T-helper 2 cell treated with Interferon-gamma antibody and Interleukin-4, amounts not matched to agents 100 ng/mL and 5 ng/mL, for 36 hours (primary cell): ENCODE results near the gene DFFA. TPM values are rescaled to one million over a fixed set of nuclear protein-coding genes. Genes with fewer than 3 reads are reported as not detected.

Source experiments
- intact Hi-C: fragments of 100-400 bp; cut with micrococcal nuclease; formaldehyde crosslinking; loops from one replicate; pipeline ENCODE4 v1.15.1; 2023
- total RNA-seq: library from RNA; stranded (reverse); gene quantifications from 2 replicates; pipeline ENCODE4 v1.2.3, GENCODE V29; 2022

Gene DFFA, protein sequence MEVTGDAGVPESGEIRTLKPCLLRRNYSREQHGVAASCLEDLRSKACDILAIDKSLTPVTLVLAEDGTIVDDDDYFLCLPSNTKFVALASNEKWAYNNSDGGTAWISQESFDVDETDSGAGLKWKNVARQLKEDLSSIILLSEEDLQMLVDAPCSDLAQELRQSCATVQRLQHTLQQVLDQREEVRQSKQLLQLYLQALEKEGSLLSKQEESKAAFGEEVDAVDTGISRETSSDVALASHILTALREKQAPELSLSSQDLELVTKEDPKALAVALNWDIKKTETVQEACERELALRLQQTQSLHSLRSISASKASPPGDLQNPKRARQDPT
- 36.2 and 36.4 TPM in 2 replicates for total RNA-seq

DNA sequence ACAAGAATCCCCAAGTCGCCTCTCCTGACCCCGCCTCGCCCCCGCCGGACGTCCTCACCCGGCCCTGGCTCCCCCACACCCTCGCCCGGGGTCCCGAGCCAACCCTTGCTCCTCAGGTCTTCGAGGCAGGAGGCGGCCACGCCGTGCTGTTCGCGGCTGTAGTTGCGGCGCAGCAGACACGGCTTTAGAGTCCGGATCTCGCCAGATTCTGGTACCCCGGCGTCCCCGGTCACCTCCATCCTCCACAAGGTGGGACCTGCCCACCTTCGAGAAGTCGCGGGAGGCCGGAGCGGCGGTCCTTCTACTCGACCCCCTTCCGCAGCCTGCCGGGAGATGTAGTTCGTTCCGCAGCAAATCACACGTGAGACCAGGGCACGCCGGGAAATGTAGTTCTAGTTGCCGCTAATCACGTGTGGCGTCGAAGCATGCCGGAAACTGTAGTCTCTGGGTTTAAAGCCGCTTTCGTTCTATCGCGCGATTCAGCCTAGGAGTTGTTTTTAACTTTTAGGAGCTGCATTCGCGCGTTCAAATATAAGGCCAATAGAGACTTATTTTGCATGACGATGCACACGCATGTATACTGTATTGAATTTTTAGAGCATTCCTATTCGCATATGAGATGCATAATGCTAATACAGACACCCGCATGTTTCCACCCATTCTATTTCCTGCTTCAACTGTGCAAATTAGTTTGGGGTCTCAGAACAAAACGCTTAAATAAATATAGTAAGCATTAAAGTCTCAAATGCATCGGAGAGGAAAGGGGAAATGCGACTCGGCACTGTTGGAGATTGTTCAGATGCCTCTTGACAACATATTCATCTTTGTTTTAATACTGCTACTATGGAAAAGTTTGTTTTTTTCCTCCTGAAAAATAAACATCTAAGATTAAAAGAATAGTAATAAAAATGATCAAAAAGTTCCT lies at the start of gene DFFA:
Gene DFFA (minus strand): TSS at position 310 of the 925 bp plus-strand sequence. CDS start 71 bp downstream, at position 239.
- intact Hi-C loops: loop anchor here (1.0 to 5.0 kb wide), 6 partner anchors 22 to 1510 kb away; partner anchors contain the start of genes CENPS, MFN2 and TARDBP

DNA sequence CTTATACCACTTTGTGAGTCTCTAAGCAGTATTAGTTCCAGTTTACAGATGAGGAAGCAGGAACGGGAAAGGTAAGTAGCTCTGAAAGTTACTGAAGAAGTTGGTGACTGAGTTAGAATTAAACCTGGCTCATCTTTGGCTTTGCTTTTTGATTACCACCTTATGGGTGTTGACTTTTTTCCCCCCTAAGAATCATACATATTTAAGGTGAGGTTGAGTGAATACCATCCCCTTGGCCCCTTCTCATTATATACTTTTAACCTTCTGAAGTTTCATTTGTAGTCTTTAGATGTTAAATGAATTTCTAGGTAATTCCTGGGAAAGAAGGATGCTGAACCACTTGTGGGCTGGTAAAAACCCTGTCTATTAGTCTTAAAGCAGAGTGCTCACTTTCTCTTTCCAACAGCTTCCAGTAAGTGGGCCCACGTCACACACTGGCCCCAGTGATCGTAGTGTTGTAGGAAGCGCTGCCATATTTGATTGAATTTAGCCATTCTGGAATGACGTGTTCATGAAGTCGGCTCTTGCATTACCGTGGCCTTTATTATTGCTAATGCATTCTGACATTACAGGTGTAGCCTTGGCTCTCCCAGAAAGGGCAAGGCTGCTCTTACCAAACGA lies 49.3 kb upstream of the DFFA start:
- intact Hi-C loops: no loop called here

DNA sequence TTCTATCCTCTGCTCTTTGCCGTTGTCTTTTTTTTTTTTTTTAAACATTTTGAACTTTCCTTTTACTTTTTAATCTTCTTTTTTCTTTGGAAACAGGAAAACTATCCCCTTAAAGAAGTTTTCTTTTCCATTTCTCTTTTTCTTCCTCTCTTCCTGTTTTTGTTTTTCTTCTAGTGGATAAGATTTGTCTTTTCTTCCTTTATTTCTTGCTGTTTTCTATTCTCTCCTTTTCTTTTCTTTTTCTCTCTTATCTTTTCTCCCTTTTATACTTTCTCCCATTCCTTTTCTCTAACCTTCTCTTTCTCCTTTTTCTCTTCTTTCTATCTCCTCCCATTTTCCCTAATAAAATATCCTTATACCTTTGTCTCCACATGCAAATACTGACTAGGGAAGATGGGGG lies 48.6 kb upstream of the DFFA start:
- intact Hi-C loops: no loop called here

DNA sequence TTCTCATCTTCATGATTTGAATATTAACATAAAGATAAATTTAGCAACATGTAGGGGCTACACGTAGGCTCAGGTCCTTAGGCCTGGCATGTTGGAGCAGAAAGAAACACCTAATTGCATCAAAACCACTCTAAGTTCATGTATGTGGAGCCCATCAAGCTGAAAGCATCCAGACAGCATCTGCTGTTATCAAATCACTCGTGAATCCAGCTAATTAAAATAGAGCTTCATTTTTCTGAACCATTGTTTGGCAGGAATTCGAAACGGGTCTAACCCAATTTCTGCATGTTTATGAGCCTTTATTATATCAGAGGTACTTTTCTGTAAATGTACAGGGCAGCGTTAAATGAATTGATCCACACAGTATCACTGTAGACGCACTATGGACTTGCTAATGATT lies 48.2 kb upstream of the DFFA start:
- intact Hi-C loops: no loop called here

DNA sequence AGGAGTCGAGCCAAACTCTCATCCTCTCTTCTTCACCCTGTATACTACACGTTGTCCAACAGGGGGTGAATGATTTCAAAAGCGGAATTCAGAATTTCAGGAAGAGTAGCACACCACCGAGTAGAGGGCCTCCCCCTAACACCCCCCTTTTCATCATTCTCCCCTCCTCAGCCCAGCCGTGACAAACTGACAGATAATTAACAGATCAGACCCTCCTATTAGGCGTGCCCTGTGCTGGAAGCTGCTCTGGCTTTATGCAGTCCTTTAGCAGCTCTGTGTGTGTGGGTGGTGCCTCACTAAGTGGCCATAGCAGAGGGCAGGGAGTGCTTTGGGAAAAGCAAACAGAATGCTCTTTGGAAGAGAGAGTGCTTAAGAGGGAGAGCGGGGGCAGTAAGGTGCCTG lies 46.7 kb upstream of the DFFA start:
- intact Hi-C loops: no loop called here

DNA sequence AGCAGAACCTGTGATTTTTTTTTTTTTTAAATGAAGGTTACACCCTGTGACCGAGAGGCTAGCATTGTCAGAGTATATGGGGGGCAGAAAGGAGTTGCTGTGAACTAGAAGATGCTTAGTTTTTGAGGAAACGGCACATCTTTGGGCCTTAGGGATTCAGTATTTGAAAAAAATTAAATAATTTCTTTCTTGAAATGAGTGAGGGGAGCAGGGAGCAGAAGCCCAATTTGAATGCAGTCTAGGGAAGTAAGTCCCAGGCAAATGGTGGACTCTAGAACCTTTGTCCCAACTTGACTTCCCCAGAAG lies 45.3 kb upstream of the DFFA start:
- intact Hi-C loops: no loop called here

DNA sequence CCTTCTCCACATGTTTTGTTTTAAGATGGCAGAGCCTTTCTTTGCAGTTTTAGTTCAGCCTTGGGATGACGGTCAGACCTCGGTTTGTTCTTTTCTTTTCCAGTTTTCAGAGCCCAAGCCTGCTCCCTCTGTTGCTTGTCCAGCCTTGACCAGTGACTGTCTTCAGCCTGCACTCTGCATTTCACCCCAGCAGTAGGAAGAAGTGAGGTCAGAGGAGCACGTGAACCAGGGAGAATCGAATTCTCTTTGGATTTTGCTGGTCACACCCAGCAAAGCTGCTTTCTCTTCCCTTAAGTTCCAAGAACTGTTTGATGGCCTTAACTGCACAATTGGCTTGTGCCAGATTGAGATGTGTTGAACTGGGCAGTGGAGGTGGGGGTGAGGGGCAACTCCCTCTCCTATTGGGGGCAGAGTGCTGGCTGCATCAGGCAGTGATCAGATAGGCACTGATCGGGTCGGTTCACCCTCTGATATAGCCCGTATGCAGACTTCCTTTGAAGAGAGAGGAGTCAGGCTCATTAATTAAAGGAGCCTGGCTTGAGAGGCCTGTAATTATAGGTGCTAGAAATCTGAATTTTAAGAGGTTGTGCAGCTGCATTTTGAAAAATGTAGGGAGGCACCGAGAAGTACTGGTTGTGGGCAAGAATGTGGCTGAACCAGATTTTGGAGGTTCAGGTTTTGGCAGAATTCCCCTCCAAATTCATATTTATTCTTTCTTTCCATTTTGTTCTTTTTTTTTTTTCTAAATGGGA lies 44.8 kb upstream of the DFFA start:
- intact Hi-C loops: no loop called here

DNA sequence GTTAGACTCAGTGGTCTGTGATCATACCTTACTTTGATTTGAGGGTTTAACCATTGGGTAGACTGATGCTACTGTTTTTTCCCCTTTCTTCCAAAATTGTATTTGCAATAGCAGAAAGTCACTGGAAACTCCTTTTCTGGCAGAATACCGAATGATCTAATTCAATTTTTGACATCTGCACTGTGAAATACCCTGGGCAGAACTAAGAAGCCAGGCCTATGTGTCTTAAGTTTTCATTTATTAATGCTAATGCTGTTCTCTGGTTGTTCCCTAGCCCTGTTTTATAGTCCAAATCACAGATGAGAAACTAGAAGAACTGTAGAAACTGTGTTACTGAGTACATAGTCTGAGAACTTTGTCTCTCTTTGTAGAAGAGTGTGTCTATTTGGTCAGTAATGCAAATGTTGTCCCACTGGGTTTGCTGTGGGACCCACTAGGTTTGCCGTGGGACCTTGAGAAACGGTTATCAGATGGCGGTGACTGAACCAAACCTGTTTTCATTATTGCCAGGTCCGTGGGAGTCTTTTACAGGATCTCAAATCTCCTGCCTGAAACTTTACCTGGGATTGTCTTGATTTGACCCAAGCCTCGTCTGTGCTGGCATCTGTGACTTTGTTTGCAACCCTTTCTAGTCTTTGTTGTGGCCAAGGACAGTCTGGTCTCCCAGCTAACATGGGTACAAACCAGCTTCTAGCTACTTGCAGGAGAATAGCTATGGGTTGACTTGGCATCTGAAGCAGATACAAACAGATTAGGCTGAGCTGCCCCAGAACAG lies 43.8 kb upstream of the DFFA start:
- intact Hi-C loops: no loop called here

DNA sequence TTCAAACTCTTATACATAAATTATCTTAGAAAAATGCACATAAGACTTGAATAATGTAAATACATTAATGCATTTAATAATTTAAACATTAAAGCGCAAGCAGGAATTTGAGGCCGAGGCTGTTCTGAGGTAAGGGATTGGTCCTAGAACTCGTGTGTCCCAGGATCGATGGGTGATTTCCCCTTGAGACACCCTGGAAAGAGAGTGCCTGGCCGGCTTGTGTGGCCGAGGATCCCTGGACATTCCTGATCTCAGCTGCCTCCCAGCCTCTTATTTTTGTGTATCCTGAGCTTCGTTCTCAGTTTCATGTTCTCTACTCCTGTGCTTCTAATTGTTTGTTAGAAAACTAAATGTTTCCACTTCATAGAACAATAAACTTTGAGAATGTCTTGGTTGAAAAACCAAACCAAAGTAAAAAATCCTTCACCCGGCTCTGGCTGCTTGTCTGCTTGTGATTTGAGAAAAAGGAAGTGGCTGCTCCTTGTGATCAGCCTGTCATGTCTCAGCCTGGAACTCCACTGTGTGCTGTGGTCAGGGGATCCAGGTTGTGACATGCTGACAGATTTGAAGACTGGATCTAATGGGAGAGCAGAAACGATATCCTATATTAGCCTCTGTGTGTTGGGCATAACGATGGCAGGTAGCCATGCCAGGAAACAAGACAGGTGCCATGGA lies 43.1 kb upstream of the DFFA start:
- intact Hi-C loops: no loop called here

DNA sequence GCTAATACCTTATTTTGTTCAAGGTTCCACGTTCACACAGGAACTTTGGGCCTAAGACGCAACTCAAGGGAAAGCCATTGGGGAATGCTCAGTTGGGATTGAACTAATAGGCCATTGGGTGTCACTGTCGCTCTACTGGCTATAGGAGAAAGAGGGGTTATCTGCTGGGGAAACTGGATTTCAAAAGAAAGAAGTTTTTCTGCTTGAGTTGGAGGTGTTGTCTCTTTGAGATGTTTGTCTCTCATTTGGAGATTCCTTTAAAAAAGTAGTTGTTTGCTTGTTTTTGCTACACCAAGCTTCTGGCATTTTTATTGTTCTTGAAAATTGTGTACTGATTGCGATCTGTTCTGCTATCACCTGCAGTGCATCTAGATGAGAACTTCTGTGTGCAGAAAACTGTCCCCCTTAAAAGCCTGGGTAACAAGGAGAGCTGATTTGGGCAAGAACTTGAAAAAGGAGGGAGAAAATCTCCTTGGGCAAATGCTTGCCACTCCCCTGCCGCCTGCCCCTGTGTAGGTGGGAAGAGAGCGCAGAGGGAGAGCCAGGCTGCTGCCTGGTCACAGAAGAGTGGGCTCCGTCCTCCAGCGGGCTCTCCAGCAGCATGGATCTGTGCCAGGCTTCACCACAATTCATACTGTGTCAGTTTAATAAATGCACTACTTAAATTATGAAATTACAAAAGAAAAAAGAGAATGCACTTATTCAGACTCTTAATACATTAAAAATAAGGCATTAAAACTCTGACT lies 42.3 kb upstream of the DFFA start:
- intact Hi-C loops: loop anchor here (5.0 kb wide), 1 partner anchor 428 kb away; no protein-coding TSS in a partner anchor

DNA sequence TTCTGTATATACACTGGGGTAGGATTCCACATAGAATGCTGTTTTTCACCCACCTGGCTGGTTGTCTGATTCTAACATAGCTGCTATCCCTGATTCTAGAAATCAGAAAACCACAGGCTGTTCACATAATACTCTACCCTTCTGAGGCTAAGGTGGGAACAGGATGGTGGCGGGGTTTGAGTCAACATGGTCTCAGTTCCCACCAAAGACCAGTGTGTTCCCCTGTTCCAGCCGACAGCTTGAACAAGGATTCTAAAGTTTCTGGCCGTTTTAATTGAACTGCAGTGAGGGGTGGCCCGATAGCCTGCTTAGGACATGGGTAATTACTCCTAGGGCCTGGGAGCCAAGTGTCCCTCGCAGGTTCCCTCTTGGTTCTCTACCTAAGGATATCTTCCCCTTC lies 40.9 kb upstream of the DFFA start:
- intact Hi-C loops: loop anchor here (5.0 kb wide), 1 partner anchor 429 kb away; no protein-coding TSS in a partner anchor

DNA sequence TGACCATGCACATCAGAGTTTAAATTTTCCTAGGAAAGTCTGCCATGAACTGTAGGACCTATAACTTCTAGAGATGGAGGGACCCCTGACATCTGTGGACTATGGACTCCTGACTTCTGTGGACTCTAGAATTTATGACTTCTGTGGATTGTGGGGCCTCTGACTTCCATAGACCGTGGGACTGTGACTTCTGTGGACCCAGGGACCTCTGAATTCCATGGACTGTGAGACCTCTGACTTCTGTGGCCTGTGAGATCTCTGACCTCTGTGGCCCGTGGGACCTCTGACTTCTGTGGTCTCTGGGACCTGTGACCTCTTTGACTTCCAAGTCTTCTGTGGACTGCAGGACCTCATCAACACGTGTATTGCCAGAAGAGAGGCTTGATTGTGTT lies 39.2 kb upstream of the DFFA start:
- intact Hi-C loops: loop anchor here (1.0 to 5.0 kb wide), 4 partner anchors 16 to 431 kb away; partner anchors contain the start of gene PEX14

DNA sequence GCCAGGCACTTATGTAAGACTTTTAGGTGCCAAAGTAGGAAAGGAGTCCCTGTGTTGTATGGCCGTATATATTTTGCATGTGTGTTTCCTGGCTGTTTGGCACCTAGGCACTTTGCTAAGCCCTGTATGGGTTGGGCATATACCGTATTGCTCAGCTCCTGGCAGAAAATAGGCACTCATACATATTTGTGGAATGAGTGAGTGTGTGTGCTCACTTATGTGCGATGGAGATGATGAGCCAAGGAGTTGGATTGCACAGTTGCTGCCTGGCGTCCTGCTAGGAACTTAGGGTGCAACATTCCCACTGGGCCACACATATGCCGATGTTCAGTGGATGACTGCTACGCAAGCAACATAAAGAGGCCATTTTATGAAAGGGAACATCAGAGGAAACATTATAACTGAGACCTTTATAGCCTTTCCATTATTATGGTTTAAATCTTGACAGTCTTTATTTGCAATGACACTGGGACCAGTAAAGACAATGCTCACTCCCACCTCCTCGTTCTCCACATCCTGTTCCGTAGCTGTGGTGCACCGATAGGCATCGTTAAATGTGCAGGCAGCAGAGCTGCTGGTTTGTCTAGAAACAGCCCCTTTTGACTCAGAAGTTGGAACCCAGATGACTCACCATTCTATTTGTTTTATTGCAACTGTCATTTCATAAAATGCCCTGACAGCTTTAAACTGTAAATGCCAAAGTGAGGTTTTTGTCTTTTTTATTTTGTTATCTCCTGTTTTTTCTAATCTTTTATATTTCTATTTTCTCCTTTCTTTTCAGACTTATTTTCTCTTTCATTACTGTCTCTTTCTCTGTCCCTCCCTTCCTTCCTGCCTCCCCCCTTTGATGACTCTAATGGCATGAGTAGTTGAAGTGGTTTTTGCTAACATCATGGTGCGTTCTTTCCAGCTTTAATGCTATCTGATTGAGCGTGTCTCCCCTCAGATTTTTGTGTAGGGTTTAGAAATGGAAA lies 38.5 kb upstream of the DFFA start:
- intact Hi-C loops: loop anchor here (1.0 to 5.0 kb wide), 4 partner anchors 16 to 431 kb away; partner anchors contain the start of gene PEX14

DNA sequence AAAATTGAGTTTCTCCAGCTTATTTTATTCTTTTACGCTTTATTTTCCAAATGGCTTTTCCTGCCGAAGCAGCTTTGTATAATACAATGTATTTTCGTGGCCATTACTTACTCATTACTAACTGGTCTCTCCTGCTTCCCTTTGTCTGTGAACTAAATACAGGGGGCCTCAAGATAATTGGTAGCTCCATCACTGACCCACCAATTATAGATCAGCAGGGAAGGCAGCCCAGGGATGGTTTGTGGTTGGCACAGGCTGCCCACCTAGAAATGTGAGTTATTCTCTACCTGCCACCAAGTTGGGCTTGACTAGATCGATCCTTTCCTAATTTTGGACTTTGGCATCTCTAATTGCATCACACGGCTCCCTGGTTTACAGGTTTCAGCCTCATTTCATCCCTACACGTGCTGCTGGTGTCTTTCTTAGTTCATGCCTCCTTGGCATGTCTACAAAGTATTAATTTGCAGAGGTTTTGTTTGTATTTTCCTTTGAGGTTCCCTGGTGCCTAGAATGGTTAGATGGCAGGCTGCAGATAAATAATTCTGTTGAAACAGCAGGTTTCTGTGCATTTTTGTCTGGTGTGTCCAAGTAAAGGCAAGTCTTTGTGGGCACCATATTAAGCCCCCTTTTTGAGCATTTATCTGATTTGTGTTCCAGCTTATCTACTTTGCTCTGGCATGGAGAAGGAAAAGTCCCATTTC lies 37.6 kb upstream of the DFFA start:
- intact Hi-C loops: loop anchor here (2.0 to 5.0 kb wide), 2 partner anchors 183 to 432 kb away; no protein-coding TSS in a partner anchor

DNA sequence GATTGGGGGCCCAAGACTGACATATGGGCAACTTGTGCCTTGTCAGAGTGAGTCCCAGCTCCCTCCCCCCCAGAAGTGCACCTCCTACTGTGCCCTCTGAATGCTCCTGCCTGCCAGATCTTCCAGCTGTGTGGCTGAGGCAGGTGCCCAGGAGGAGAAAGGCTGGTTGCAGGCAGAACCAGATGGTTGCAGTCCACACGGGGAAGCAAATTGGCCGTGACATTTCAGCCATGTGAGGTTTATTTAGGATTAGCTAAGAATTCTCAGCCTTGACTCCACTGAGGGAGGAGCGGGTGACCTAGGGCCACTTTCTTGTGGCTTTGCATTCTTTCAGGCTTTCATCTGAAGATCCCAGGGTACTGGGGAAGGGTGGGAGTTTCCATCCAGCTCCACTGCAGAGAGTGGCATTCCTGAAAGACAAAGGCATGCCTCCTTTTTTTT lies 36.2 kb upstream of the DFFA start:
- intact Hi-C loops: no loop called here

DNA sequence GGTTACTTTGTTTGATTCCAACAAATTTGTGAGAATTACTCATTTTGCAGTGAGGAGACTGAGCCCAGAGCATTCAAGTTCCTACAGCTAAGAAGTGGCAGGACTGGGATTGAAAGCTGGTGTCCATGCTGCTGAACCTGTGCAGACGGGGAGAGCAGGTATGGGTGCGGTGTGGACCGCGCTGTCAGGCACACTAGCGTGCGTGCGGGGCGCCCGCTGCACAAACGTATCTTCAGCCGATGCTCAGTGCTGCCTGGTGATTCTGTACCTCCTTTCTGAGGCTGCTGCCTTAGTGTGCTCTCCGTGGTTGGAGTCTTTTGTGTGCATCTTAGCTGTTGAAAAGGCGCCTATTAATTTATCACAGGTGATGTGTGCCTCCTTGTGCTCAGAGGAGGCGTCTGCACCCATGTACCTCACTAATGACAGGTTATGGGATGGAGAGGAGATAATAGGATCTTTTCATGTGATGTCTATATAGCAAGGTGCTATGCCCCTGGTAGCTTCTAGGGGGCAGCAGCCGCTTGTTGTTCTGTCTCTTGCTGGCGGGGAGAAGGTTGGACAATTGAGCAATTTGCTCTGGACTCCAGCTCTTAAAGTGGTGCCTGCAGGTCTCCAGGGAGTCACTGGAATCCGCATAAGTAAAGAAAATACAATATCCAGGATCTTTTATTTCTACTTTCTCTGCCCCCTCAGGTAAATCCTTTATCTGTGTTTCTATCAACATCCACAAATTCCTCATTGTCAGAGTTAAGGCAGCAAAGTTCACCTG lies 35.0 kb upstream of the DFFA start:
- intact Hi-C loops: loop anchor here (1.0 kb wide), 1 partner anchor 360 kb away; no protein-coding TSS in a partner anchor
